NT2/D1 (cell line): ENCODE data around the gene OR10V1.

Experiments
- SUZ12 ChIP-seq: IDR thresholded peaks from 2 replicates; pipeline ENCODE4 v1.6.1; 2011; ENCODE audit not compliant: insufficient read length, insufficient read depth; ENCODE audit errors: extremely low read depth
- YY1 ChIP-seq: IDR thresholded peaks from 2 replicates; pipeline ENCODE4 v1.6.1; 2011; ENCODE audit not compliant: insufficient read length, insufficient read depth
- ZNF274 ChIP-seq: IDR thresholded peaks from 2 replicates; pipeline ENCODE4 v1.6.1; 2011; ENCODE audit warnings: mild to moderate bottlenecking, low read depth, low read length

- TF ChIP-seq SUZ12: no peak
- no peak for TF ChIP-seq YY1
- no peak for TF ChIP-seq ZNF274
Measured at GRCh38 chr11:59746111-59746510, 32.5 kb upstream of the OR10V1 start.
